ENCODE measurements around the gene ST6GALNAC5. TPM values are rescaled to one million over a fixed set of nuclear protein-coding genes. Genes with fewer than 3 reads are reported as not detected.
"Not testable (repeated sequence)": the region's sequence is repeated elsewhere in the genome, so short reads cannot be mapped to it uniquely, and the experiment has no call there.

The ST6GALNAC5 gene
- polyA plus RNA-seq, 3 donors = 2.4 to 3.2 (median 3.2) TPM

- DNase-seq (ENCODE audit: extremely low read depth in 1 of 11, low read depth in 9 of 11, low spot score in 4 of 11) = no peak
These were observed 9.3 kb upstream of the ST6GALNAC5 start for GRCh38 chr1:76857973-76858372.

- no peak for DNase-seq (ENCODE audit: extremely low read depth in 1 of 11, low read depth in 9 of 11, low spot score in 4 of 11)
These were observed 6.1 kb upstream of the ST6GALNAC5 start for GRCh38 chr1:76861149-76861548.

- no peak for DNase-seq (ENCODE audit: extremely low read depth in 1 of 11, low read depth in 9 of 11, low spot score in 4 of 11)
These were observed 4.8 kb upstream of the ST6GALNAC5 start for GRCh38 chr1:76862447-76862846.

GRCh38 chr1:76864383-76864782 is 2.9 kb upstream of the ST6GALNAC5 start:
- DNase-seq (ENCODE audit: extremely low read depth in 1 of 11, low read depth in 9 of 11, low spot score in 4 of 11) = no peak

GRCh38 chr1:76865696-76866286 is 1.5 kb upstream of the ST6GALNAC5 start:
- no peak for DNase-seq (ENCODE audit: extremely low read depth in 1 of 11, low read depth in 9 of 11, low spot score in 4 of 11)

GRCh38 chr1:76866566-76866965 is 714 bp upstream of the ST6GALNAC5 start:
- DNase-seq (ENCODE audit: extremely low read depth in 1 of 11, low read depth in 9 of 11, low spot score in 4 of 11) = no peak

GRCh38 chr1:76868154-76868882 is 1.0 kb downstream of the ST6GALNAC5 start:
- DNase-seq (ENCODE audit: extremely low read depth in 1 of 11, low read depth in 9 of 11, low spot score in 4 of 11) = peak in 10 of 11 donors; percentile 24 to 60 (median 46)

- DNase-seq (ENCODE audit: extremely low read depth in 1 of 11, low read depth in 9 of 11, low spot score in 4 of 11) = peak in 2 of 11 donors; percentile 7 to 9
These were observed 1.6 kb downstream of the ST6GALNAC5 start for GRCh38 chr1:76868916-76869315.

- DNase-seq (ENCODE audit: extremely low read depth in 1 of 11, low read depth in 9 of 11, low spot score in 4 of 11) = no peak
These were observed 2.8 kb downstream of the ST6GALNAC5 start for GRCh38 chr1:76870037-76870436.

GRCh38 chr1:76871355-76871974 is 4.2 kb downstream of the ST6GALNAC5 start:
- DNase-seq (ENCODE audit: extremely low read depth in 1 of 11, low read depth in 9 of 11, low spot score in 4 of 11) = no peak

GRCh38 chr1:76872944-76873343 is 5.7 kb downstream of the ST6GALNAC5 start:
- no peak for DNase-seq (ENCODE audit: extremely low read depth in 1 of 11, low read depth in 9 of 11, low spot score in 4 of 11)

GRCh38 chr1:76876655-76877395 is 9.5 kb downstream of the ST6GALNAC5 start:
- DNase-seq (ENCODE audit: extremely low read depth in 1 of 11, low read depth in 9 of 11, low spot score in 4 of 11) = no peak

GRCh38 chr1:76879014-76879413 is 11.7 kb downstream of the ST6GALNAC5 start:
- DNase-seq (ENCODE audit: extremely low read depth in 1 of 11, low read depth in 9 of 11, low spot score in 4 of 11) = not testable (repeated sequence)

GRCh38 chr1:76881762-76882161 is 14.5 kb downstream of the ST6GALNAC5 start:
- no peak for DNase-seq (ENCODE audit: extremely low read depth in 1 of 11, low read depth in 9 of 11, low spot score in 4 of 11)

GRCh38 chr1:76891931-76892622 is 24.8 kb downstream of the ST6GALNAC5 start:
- DNase-seq (ENCODE audit: extremely low read depth in 1 of 11, low read depth in 9 of 11, low spot score in 4 of 11) = no peak

GRCh38 chr1:76892675-76893074 is 25.4 kb downstream of the ST6GALNAC5 start:
- DNase-seq (ENCODE audit: extremely low read depth in 1 of 11, low read depth in 9 of 11, low spot score in 4 of 11) = no peak

- peak in 4 of 11 donors; percentile 2 to 27 (median 14) for DNase-seq (ENCODE audit: extremely low read depth in 1 of 11, low read depth in 9 of 11, low spot score in 4 of 11)
These were observed 34.0 kb downstream of the ST6GALNAC5 start for GRCh38 chr1:76901158-76901767.

- no peak for DNase-seq (ENCODE audit: extremely low read depth in 1 of 11, low read depth in 9 of 11, low spot score in 4 of 11)
These were observed 38.8 kb downstream of the ST6GALNAC5 start for GRCh38 chr1:76905876-76906595.

Measured in renal cortex interstitium (tissue), 11 donors.